KBM-7 (cell line): Measurements from ENCODE around the gene KAT6B.

Experiments used
- DNase-seq: peaks from one replicate; pipeline ENCODE4 v3.0.0-alpha.2; 2015
- in situ Hi-C: fragments of 300-500 bp; cut with MboI; formaldehyde crosslinking; loops from 2 replicates; pipeline ENCODE4 v1.14.3; 2020; ENCODE audit warnings: low sequenced_read_pairs, low pct_unique_long_range_greater_than_20kb, mixed read lengths

Gene KAT6B

GRCh38 chr10:75067272-75067671 is 240.9 kb downstream of the KAT6B start:
- no peak for DNase-seq

GRCh38 chr10:75068523-75068922 is 242.1 kb downstream of the KAT6B start:
- no peak for DNase-seq
- in situ Hi-C loops = no loop called here

More at GRCh38 chr10:75067272-75067671, 240.9 kb downstream of the KAT6B start:
- in situ Hi-C loops = no loop called here

- no peak for DNase-seq
- in situ Hi-C loops = no loop called here
Measured at GRCh38 chr10:75070476-75070875, 244.1 kb downstream of the KAT6B start.

GRCh38 chr10:75070961-75071428 is 244.6 kb downstream of the KAT6B start:
- DNase-seq = peak; percentile 43
- in situ Hi-C loops = no loop called here

GRCh38 chr10:75071756-75072155 is 245.4 kb downstream of the KAT6B start:
- in situ Hi-C loops = no loop called here

GRCh38 chr10:75072727-75073126 is 246.3 kb downstream of the KAT6B start:
- in situ Hi-C loops = no loop called here
- no peak for DNase-seq

More at GRCh38 chr10:75071756-75072155, 245.4 kb downstream of the KAT6B start:
- DNase-seq = no peak

GRCh38 chr10:75073442-75073841 is 247.0 kb downstream of the KAT6B start:
- in situ Hi-C loops = no loop called here
- no peak for DNase-seq

GRCh38 chr10:75074711-75075445 is 248.5 kb downstream of the KAT6B start:
- no peak for DNase-seq
- in situ Hi-C loops = loop anchor here (25.0 kb wide), 1 partner anchor 813 kb away; no protein-coding TSS in a partner anchor

GRCh38 chr10:75076348-75076747 is 249.9 kb downstream of the KAT6B start:
- in situ Hi-C loops = loop anchor here (25.0 kb wide), 1 partner anchor 814 kb away; no protein-coding TSS in a partner anchor
- no peak for DNase-seq

- DNase-seq = peak; percentile 10
- in situ Hi-C loops = loop anchor here (25.0 kb wide), 1 partner anchor 817 kb away; no protein-coding TSS in a partner anchor
Measured at GRCh38 chr10:75079436-75080083, 253.2 kb downstream of the KAT6B start.

- DNase-seq = no peak
- in situ Hi-C loops = loop anchor here (25.0 kb wide), 1 partner anchor 818 kb away; no protein-coding TSS in a partner anchor
Measured at GRCh38 chr10:75080554-75080953, 254.2 kb downstream of the KAT6B start.

- no peak for DNase-seq
- in situ Hi-C loops = loop anchor here (25.0 kb wide), 1 partner anchor 819 kb away; no protein-coding TSS in a partner anchor
Measured at GRCh38 chr10:75081379-75081778, 255.0 kb downstream of the KAT6B start.
